Measurements from ENCODE around the gene KCNK4. TPM values are rescaled to one million over a fixed set of nuclear protein-coding genes. Genes with fewer than 3 reads are reported as not detected.

The KCNK4 gene
- total RNA-seq, 1 experiment from 2014 or later = 0.28 TPM

GRCh38 chr11:64312947-64313346, 21.8 kb downstream of the KCNK4 start:
- WGBS (ENCODE audit: extremely low coverage, insufficient read length, low lambda C conversion rate) = no CpG with 5 or more reads among the region's 10 CpGs
- H3K4me3 Mint-ChIP-seq = peak overlapping the region in 1 of 2 experiments; percentile 8; a peak in 1 of 5 replicates

More at GRCh38 chr11:64312947-64313346, 21.8 kb downstream of the KCNK4 start:
- Mint-ChIP-seq H3K9me3 (no peaks in the 10 kb centered on the region), H3K4me1 (peaks cover 7 to 8% of the 10 kb centered on the region in 2 experiments), H3K27me3 (ENCODE audit: low read depth) (no peaks in the 10 kb centered on the region), H3K27ac (peak overlapping the region; percentile 8 to 59 (median 41); a peak in 3 of 7 replicates), H3K36me3 (ENCODE audit: insufficient read depth in 1 of 3, low read depth in 3 of 3) (peaks cover 18 to 41% (median 22%) of the 10 kb centered on the region in 3 experiments; a peak in 6 of 7 replicates)
- TF ChIP-seq CTCF (conservative IDR thresholded peaks at IDR 0.05) = no peak
- Histone ChIP-seq H2AFZ (ENCODE audit: low read length) (no peak overlapping the region), H2BK120ac (ENCODE audit: low read depth, low read length, poor library complexity, severe bottlenecking) (no peak overlapping the region), H3K56ac (ENCODE audit: insufficient read length, low read depth, low read length) (no peak overlapping the region), H2BK20ac (ENCODE audit: low read depth, low read length, poor library complexity, severe bottlenecking) (no peak overlapping the region), H4K8ac (replicated peaks; ENCODE audit: insufficient read length, low read depth, low read length) (no peak overlapping the region), H3K4me1 (ENCODE audit: insufficient read depth, low read length) (no peaks in the 10 kb centered on the region), H3T11ph (ENCODE audit: low read length) (no peak overlapping the region), H3K18ac (ENCODE audit: insufficient read length, low read depth, low read length) (no peak overlapping the region), H2AK5ac (ENCODE audit: insufficient read length, low read length) (no peak overlapping the region), H3K79me2 (ENCODE audit: insufficient read depth, low read length) (peaks cover 4% of the 10 kb centered on the region; the same call in 1 of the 2 replicates), H3K14ac (ENCODE audit: insufficient read depth, low read length) (no peak overlapping the region), H3K27me3 (ENCODE audit: insufficient read depth, low read length) (no peaks in the 10 kb centered on the region), H4K91ac (ENCODE audit: insufficient read length, low read depth, low read length) (no peak overlapping the region), H3K23me2 (ENCODE audit: insufficient read length, low read depth, low read length, poor library complexity, severe bottlenecking) (peaks cover 3% of the 10 kb centered on the region), H3K27ac (ENCODE audit: insufficient read length, low read depth, low read length) (no peak overlapping the region), H2BK15ac (ENCODE audit: low read depth, low read length) (no peak overlapping the region), H2BK5ac (ENCODE audit: insufficient read length, low read length) (no peak overlapping the region), H3K4me2 (ENCODE audit: insufficient read depth, insufficient read length, low read length) (no peak overlapping the region), H3K79me1 (ENCODE audit: insufficient read depth, low read depth, low read length, poor library complexity, severe bottlenecking) (no peaks in the 10 kb centered on the region), H3K9me3 (ENCODE audit: control insufficient read depth, low read depth, low read length) (no peaks in the 10 kb centered on the region), H4K5ac (ENCODE audit: insufficient read length, low read depth, low read length) (no peak overlapping the region), H3K23ac (ENCODE audit: insufficient read length, low read depth, low read length) (no peak overlapping the region), H4K20me1 (ENCODE audit: control insufficient read depth, insufficient read depth, insufficient read length) (no peaks in the 10 kb centered on the region), H3K4ac (ENCODE audit: low read depth, low read length) (no peak overlapping the region), H3K9ac (ENCODE audit: extremely low read depth, insufficient read length, low read length) (peak overlapping the region; percentile 27), H2BK12ac (ENCODE audit: insufficient read length, low read depth, low read length) (no peak overlapping the region)
- no peak for DNase-seq

Data from H9 (cell line).